Prostate gland (tissue), 2 donors: ENCODE results near the gene DCDC1. TPM values are rescaled to one million over a fixed set of nuclear protein-coding genes. Genes with fewer than 3 reads are reported as not detected.
A peak's percentile ranks its signal among the peaks of the same experiment; 100 is the strongest.

Source experiments
- DNase-seq: peaks from one replicate; pipeline ENCODE4 v3.0.0-alpha.2; 2019; ENCODE audit warnings: low spot score
- H3K27ac ChIP-seq, 2 donors: fragments of 200-600 bp; sonication (generic); 2 replicates each; pipeline ENCODE4 v1.5.1; 2017 to 2019
- H3K27me3 ChIP-seq: fragments of 200-600 bp; sonication (generic); replicated peaks from 2 replicates; pipeline ENCODE4 v1.5.1; 2019; ENCODE audit not compliant: insufficient read depth
- H3K36me3 ChIP-seq, 2 donors: fragments of 200-600 bp; sonication (generic); 1 replicate in 1 of 2; 2 replicates in 1 of 2; pipeline versions ENCODE4 v1.5.1 to v1.8.1; 2017 to 2019
- H3K4me1 ChIP-seq: fragments of 200-600 bp; sonication (generic); replicated peaks from 2 replicates; pipeline ENCODE4 v1.5.1; 2019
- H3K4me3 ChIP-seq, 2 donors: fragments of 200-600 bp; sonication (generic); 2 replicates each; pipeline ENCODE4 v1.5.1; 2017 to 2019
- H3K9me3 ChIP-seq: fragments of 200-600 bp; sonication (generic); 2 replicates; pipeline ENCODE4 v1.5.1; 2017
- CTCF ChIP-seq, 4 experiments: fragments of 200-600 bp in 2 of 4; fragments of 450-650 bp in 2 of 4; sonication (generic) in 2 of 4; IDR thresholded peaks; 1 replicate in 3 of 4; 2 replicates in 1 of 4; pipeline ENCODE4 v1.5.1; 2016 to 2019; ENCODE audit warnings: antibody characterized with exemption in 4 of 4, mild to moderate bottlenecking in 2 of 4, moderate library complexity in 2 of 4
- POLR2A ChIP-seq: fragments of 450-650 bp; IDR thresholded peaks from one replicate; pipeline ENCODE4 v1.6.1; 2016; ENCODE audit warnings: antibody characterized with exemption, mild to moderate bottlenecking
- POLR2AphosphoS5 ChIP-seq: sonication (generic); formaldehyde crosslinking; IDR thresholded peaks from one replicate; pipeline ENCODE4 v1.6.1; 2017; ENCODE audit warnings: antibody characterized with exemption
- WGBS: methylation state at CpG from one replicate; pipeline ENCODE4 v1.1.5; 2018; 5-methylcytosine and 5-hydroxymethylcytosine counted together
- intact Hi-C: fragments of 100-400 bp; cut with DNase I; formaldehyde crosslinking; loops from one replicate; pipeline ENCODE4 v1.14.2; 2022
- total RNA-seq, 2 donors: library from RNA; depleted of rRNA; stranded (reverse); fragments of >200 nt; gene quantifications; one replicate each; pipeline ENCODE4 v1.1.0, GENCODE V29; 2016

Gene DCDC1
- total RNA-seq, 2 donors from 2014 or later: 0.36 to 2.5 TPM

- intact Hi-C loops: no loop called here
- DNase-seq: no peak
- Histone ChIP-seq H3K27me3 (no peaks in the 10 kb centered on the region), H3K36me3 (no peaks in the 10 kb centered on the region), H3K4me1 (no peaks in the 10 kb centered on the region), H3K27ac (no peak overlapping the region), H3K9me3 (no peaks in the 10 kb centered on the region), H3K4me3 (no peak overlapping the region)
- no peak for TF ChIP-seq POLR2A
- no peak for TF ChIP-seq POLR2AphosphoS5
- TF ChIP-seq CTCF (IDR thresholded peaks at IDR 0.05): no peak
- 90% methylated on average over 2 of the region's 2 CpGs for WGBS
These were observed 433.7 kb downstream of the DCDC1 start for GRCh38 chr11:30935861-30936260.

GRCh38 chr11:30926130-30926529 is 443.4 kb downstream of the DCDC1 start:
- WGBS: 82% methylated on average over 3 of the region's 3 CpGs
- H3K27me3 ChIP-seq: no peaks in the 10 kb centered on the region
- intact Hi-C loops: no loop called here
- no peak overlapping the region for H3K27ac ChIP-seq
- H3K4me3 ChIP-seq: no peak overlapping the region
- DNase-seq: no peak
- H3K36me3 ChIP-seq: no peaks in the 10 kb centered on the region
- no peaks in the 10 kb centered on the region for H3K9me3 ChIP-seq
- no peaks in the 10 kb centered on the region for H3K4me1 ChIP-seq
- TF ChIP-seq POLR2AphosphoS5: no peak

- Histone ChIP-seq H3K27me3 (no peaks in the 10 kb centered on the region), H3K27ac (no peak overlapping the region), H3K4me1 (no peaks in the 10 kb centered on the region), H3K9me3 (no peaks in the 10 kb centered on the region), H3K36me3 (no peaks in the 10 kb centered on the region), H3K4me3 (no peak overlapping the region)
- 42% methylated on average over 3 of the region's 3 CpGs for WGBS
- no peak for DNase-seq
- TF ChIP-seq CTCF (IDR thresholded peaks at IDR 0.05) (no peak), POLR2AphosphoS5 (no peak), POLR2A (no peak)
- intact Hi-C loops: no loop called here
These were observed 447.7 kb downstream of the DCDC1 start for GRCh38 chr11:30921811-30922210.

GRCh38 chr11:30919389-30920152 is 450.0 kb downstream of the DCDC1 start:
- intact Hi-C loops: loop anchor here (10.0 kb wide), 1 partner anchor 795 kb away; no protein-coding TSS in a partner anchor
- Histone ChIP-seq H3K27me3 (no peaks in the 10 kb centered on the region), H3K27ac (no peak overlapping the region), H3K9me3 (no peaks in the 10 kb centered on the region), H3K4me1 (no peaks in the 10 kb centered on the region), H3K36me3 (no peaks in the 10 kb centered on the region), H3K4me3 (no peak overlapping the region)
- no peak for DNase-seq
- TF ChIP-seq POLR2AphosphoS5: no peak
- TF ChIP-seq POLR2A: no peak
- TF ChIP-seq CTCF (IDR thresholded peaks at IDR 0.05): no peak
- 44% methylated on average over 8 of the region's 8 CpGs for WGBS

GRCh38 chr11:30917859-30918478 is 451.6 kb downstream of the DCDC1 start:
- Histone ChIP-seq H3K27ac (no peak overlapping the region), H3K9me3 (no peaks in the 10 kb centered on the region), H3K4me1 (no peaks in the 10 kb centered on the region), H3K27me3 (no peaks in the 10 kb centered on the region), H3K4me3 (no peak overlapping the region), H3K36me3 (no peaks in the 10 kb centered on the region)
- TF ChIP-seq CTCF (IDR thresholded peaks at IDR 0.05) (peak; percentile 49 to 73 (median 69)), POLR2AphosphoS5 (no peak), POLR2A (no peak)
- 20% methylated on average over 6 of the region's 6 CpGs for WGBS
- DNase-seq: peak; percentile 12
- intact Hi-C loops: loop anchor here (10.0 kb wide), 1 partner anchor 793 kb away; no protein-coding TSS in a partner anchor
